BLaER1 treated with 17β-estradiol and CSF1 and Interleukin-3, amounts not matched to agents 10 nM and 100 nM (cell line): Measurements from ENCODE around the gene LYPD6B.
A peak's percentile ranks its signal among the peaks of the same experiment; 100 is the strongest.

ENCODE experiments used
- H3K27ac ChIP-seq, 11 experiments: shearing (Covaris generic); formaldehyde crosslinking; 2 replicates each; pipeline ENCODE4 v1.8.1; 2022
- H3K27me3 ChIP-seq, 11 experiments: shearing (Covaris generic); formaldehyde crosslinking; 2 replicates each; pipeline ENCODE4 v1.8.1; 2022
- H3K36me3 ChIP-seq, 11 experiments: shearing (Covaris generic); formaldehyde crosslinking; 2 replicates each; pipeline ENCODE4 v1.8.1; 2022
- H3K4me1 ChIP-seq, 10 experiments: shearing (Covaris generic); formaldehyde crosslinking; 2 replicates each; pipeline ENCODE4 v1.8.1; 2022
- H3K4me2 ChIP-seq, 11 experiments: shearing (Covaris generic); formaldehyde crosslinking; 2 replicates each; pipeline ENCODE4 v1.8.1; 2022
- H3K4me3 ChIP-seq, 10 experiments: shearing (Covaris generic); formaldehyde crosslinking; 2 replicates each; pipeline ENCODE4 v1.8.1; 2022
- H3K9ac ChIP-seq, 11 experiments: shearing (Covaris generic); formaldehyde crosslinking; 2 replicates each; pipeline ENCODE4 v1.8.1; 2022
- H3K9me3 ChIP-seq, 11 experiments: shearing (Covaris generic); formaldehyde crosslinking; replicated peaks in 1 of 11; 2 replicates each; pipeline ENCODE4 v1.8.1; 2022
- H4K20me1 ChIP-seq, 11 experiments: shearing (Covaris generic); formaldehyde crosslinking; 2 replicates each; pipeline ENCODE4 v1.8.1; 2022
- Cebpa-rat ChIP-seq, 11 experiments: shearing (Covaris generic); IDR thresholded peaks; 2 replicates each; pipeline ENCODE4 v1.8.1; 2022

Gene LYPD6B

GRCh38 chr2:149089068-149089467, 50.6 kb downstream of the LYPD6B start:
- Histone ChIP-seq H3K4me1 (peaks cover 0 to 32% (median 14%) of the 10 kb centered on the region in 10 experiments; a peak in 16 of 20 replicates), H3K9ac (no peak overlapping the region), H3K9me3 (no peaks in the 10 kb centered on the region), H3K4me2 (peak overlapping the region in 4 of 11 experiments; percentile 34 to 43 (median 38); a peak in 8 of 22 replicates), H3K27me3 (no peaks in the 10 kb centered on the region), H3K4me3 (no peak overlapping the region), H3K27ac (no peak overlapping the region), H4K20me1 (no peaks in the 10 kb centered on the region), H3K36me3 (no peaks in the 10 kb centered on the region)
- no peak for TF ChIP-seq Cebpa-rat (IDR thresholded peaks at IDR 0.05)

- no peak overlapping the region for H3K27ac ChIP-seq
- TF ChIP-seq Cebpa-rat (IDR thresholded peaks at IDR 0.05): no peak
- no peaks in the 10 kb centered on the region for H3K9me3 ChIP-seq
- no peaks in the 10 kb centered on the region for H3K27me3 ChIP-seq
- no peaks in the 10 kb centered on the region for H4K20me1 ChIP-seq
- H3K4me1 ChIP-seq: peaks cover 0 to 23% (median 13%) of the 10 kb centered on the region in 10 experiments; a peak in 16 of 20 replicates
- no peaks in the 10 kb centered on the region for H3K36me3 ChIP-seq
- no peak overlapping the region for H3K9ac ChIP-seq
- no peak overlapping the region for H3K4me3 ChIP-seq
- peak overlapping the region in 3 of 11 experiments; percentile 6 to 32 (median 19); a peak in 2 of 22 replicates for H3K4me2 ChIP-seq
Measured at GRCh38 chr2:149090706-149091105, 52.2 kb downstream of the LYPD6B start.

GRCh38 chr2:149093579-149093978, 55.1 kb downstream of the LYPD6B start:
- no peak overlapping the region for H3K4me2 ChIP-seq
- no peaks in the 10 kb centered on the region for H3K36me3 ChIP-seq
- H3K4me3 ChIP-seq: no peak overlapping the region
- no peaks in the 10 kb centered on the region for H3K27me3 ChIP-seq
- no peaks in the 10 kb centered on the region for H3K9me3 ChIP-seq
- H4K20me1 ChIP-seq: no peaks in the 10 kb centered on the region
- no peak for TF ChIP-seq Cebpa-rat (IDR thresholded peaks at IDR 0.05)
- H3K27ac ChIP-seq: no peak overlapping the region
- H3K4me1 ChIP-seq: peaks cover 0 to 13% (median 8%) of the 10 kb centered on the region in 10 experiments; a peak in 12 of 20 replicates
- H3K9ac ChIP-seq: no peak overlapping the region

GRCh38 chr2:149094217-149095015, 55.9 kb downstream of the LYPD6B start:
- no peak for TF ChIP-seq Cebpa-rat (IDR thresholded peaks at IDR 0.05)
- Histone ChIP-seq H3K4me3 (no peak overlapping the region), H3K9me3 (no peaks in the 10 kb centered on the region), H3K4me2 (no peak overlapping the region), H4K20me1 (no peaks in the 10 kb centered on the region), H3K27ac (no peak overlapping the region), H3K36me3 (no peaks in the 10 kb centered on the region), H3K27me3 (no peaks in the 10 kb centered on the region), H3K4me1 (peaks cover 0 to 5% (median 2%) of the 10 kb centered on the region in 10 experiments; a peak in 4 of 20 replicates), H3K9ac (no peak overlapping the region)

GRCh38 chr2:149098701-149099100, 60.2 kb downstream of the LYPD6B start:
- no peak overlapping the region for H3K4me3 ChIP-seq
- H3K4me2 ChIP-seq: no peak overlapping the region
- H3K27me3 ChIP-seq: no peaks in the 10 kb centered on the region
- TF ChIP-seq Cebpa-rat (IDR thresholded peaks at IDR 0.05): no peak
- no peaks in the 10 kb centered on the region for H3K36me3 ChIP-seq
- no peaks in the 10 kb centered on the region for H4K20me1 ChIP-seq
- no peaks in the 10 kb centered on the region for H3K4me1 ChIP-seq
- H3K9ac ChIP-seq: no peak overlapping the region
- H3K27ac ChIP-seq: no peak overlapping the region
- H3K9me3 ChIP-seq: peaks cover 0 to 6% (median 0%) of the 10 kb centered on the region in 11 experiments; a peak in 1 of 22 replicates

GRCh38 chr2:149099298-149099697, 60.8 kb downstream of the LYPD6B start:
- Histone ChIP-seq H3K27me3 (no peaks in the 10 kb centered on the region), H3K4me3 (no peak overlapping the region), H3K9me3 (peaks cover 0 to 6% (median 0%) of the 10 kb centered on the region in 11 experiments; a peak in 1 of 22 replicates), H4K20me1 (no peaks in the 10 kb centered on the region), H3K27ac (no peak overlapping the region), H3K36me3 (no peaks in the 10 kb centered on the region), H3K4me2 (no peak overlapping the region), H3K4me1 (no peaks in the 10 kb centered on the region), H3K9ac (no peak overlapping the region)
- TF ChIP-seq Cebpa-rat (IDR thresholded peaks at IDR 0.05): no peak

GRCh38 chr2:149100739-149101699, 62.5 kb downstream of the LYPD6B start:
- Histone ChIP-seq H3K4me1 (no peaks in the 10 kb centered on the region), H3K27me3 (no peaks in the 10 kb centered on the region), H4K20me1 (no peaks in the 10 kb centered on the region), H3K9ac (no peak overlapping the region), H3K4me2 (no peak overlapping the region), H3K36me3 (no peaks in the 10 kb centered on the region), H3K27ac (no peak overlapping the region), H3K4me3 (no peak overlapping the region), H3K9me3 (peaks cover 0 to 6% (median 0%) of the 10 kb centered on the region in 11 experiments; a peak in 7 of 22 replicates)
- TF ChIP-seq Cebpa-rat (IDR thresholded peaks at IDR 0.05): no peak

GRCh38 chr2:149101818-149102217, 63.3 kb downstream of the LYPD6B start:
- H3K27me3 ChIP-seq: no peaks in the 10 kb centered on the region
- no peak overlapping the region for H3K27ac ChIP-seq
- H4K20me1 ChIP-seq: no peaks in the 10 kb centered on the region
- TF ChIP-seq Cebpa-rat (IDR thresholded peaks at IDR 0.05): no peak
- no peak overlapping the region for H3K4me3 ChIP-seq
- no peak overlapping the region for H3K9ac ChIP-seq
- no peaks in the 10 kb centered on the region for H3K36me3 ChIP-seq
- no peak overlapping the region for H3K4me2 ChIP-seq
- H3K9me3 ChIP-seq: peaks cover 0 to 13% (median 4%) of the 10 kb centered on the region in 11 experiments; a peak in 10 of 22 replicates
- H3K4me1 ChIP-seq: no peaks in the 10 kb centered on the region

GRCh38 chr2:149103081-149103620, 64.7 kb downstream of the LYPD6B start:
- H3K36me3 ChIP-seq: no peaks in the 10 kb centered on the region
- H3K4me2 ChIP-seq: no peak overlapping the region
- no peaks in the 10 kb centered on the region for H3K4me1 ChIP-seq
- H4K20me1 ChIP-seq: no peaks in the 10 kb centered on the region
- no peak overlapping the region for H3K4me3 ChIP-seq
- H3K27me3 ChIP-seq: no peaks in the 10 kb centered on the region
- H3K9me3 ChIP-seq: peaks cover 4 to 26% (median 15%) of the 10 kb centered on the region in 11 experiments; a peak in 19 of 22 replicates
- H3K27ac ChIP-seq: no peak overlapping the region
- no peak overlapping the region for H3K9ac ChIP-seq
- no peak for TF ChIP-seq Cebpa-rat (IDR thresholded peaks at IDR 0.05)
